GM19023 (cell line): Measurements from ENCODE around the gene TYRP1.
"Not testable (repeated sequence)": the region's sequence is repeated elsewhere in the genome, so short reads cannot be mapped to it uniquely, and the experiment has no call there.

ENCODE experiments used
- ATAC-seq: cut with Tn5 transposase; IDR thresholded peaks from one replicate; pipeline ENCODE4 v1.9.1; 2021; ENCODE audit warnings: mild to moderate bottlenecking, moderate library complexity; ENCODE audit not compliant: unreplicated experiment

The TYRP1 gene

GRCh38 chr9:12693141-12693540 lies at the start of gene TYRP1:
Gene TYRP1 (plus strand): TSS chr9:12693385. CDS start chr9:12693997, 612 bp downstream.
- ATAC-seq = no peak

- ATAC-seq = no peak
These were observed 49.5 kb upstream of the TYRP1 start for GRCh38 chr9:12643686-12644085.

GRCh38 chr9:12648925-12649324 lies 44.3 kb upstream of the TYRP1 start:
- ATAC-seq = no peak

- no peak for ATAC-seq
These were observed 42.1 kb upstream of the TYRP1 start for GRCh38 chr9:12651125-12651524.

GRCh38 chr9:12652973-12653372 lies 40.2 kb upstream of the TYRP1 start:
- no peak for ATAC-seq

GRCh38 chr9:12656803-12657202 lies 36.4 kb upstream of the TYRP1 start:
- ATAC-seq = no peak

- ATAC-seq = no peak
These were observed 36.0 kb upstream of the TYRP1 start for GRCh38 chr9:12657233-12657632.

GRCh38 chr9:12657998-12658397 lies 35.2 kb upstream of the TYRP1 start:
- ATAC-seq = no peak

GRCh38 chr9:12658531-12659209 lies 34.5 kb upstream of the TYRP1 start:
- ATAC-seq = no peak

- no peak for ATAC-seq
These were observed 34.0 kb upstream of the TYRP1 start for GRCh38 chr9:12659220-12659619.

GRCh38 chr9:12666813-12667212 lies 26.4 kb upstream of the TYRP1 start:
- no peak for ATAC-seq

- ATAC-seq = no peak
These were observed 25.3 kb upstream of the TYRP1 start for GRCh38 chr9:12667892-12668291.

GRCh38 chr9:12670006-12670405 lies 23.2 kb upstream of the TYRP1 start:
- ATAC-seq = no peak

- no peak for ATAC-seq
These were observed 18.2 kb upstream of the TYRP1 start for GRCh38 chr9:12674961-12675360.

GRCh38 chr9:12677462-12678126 lies 15.6 kb upstream of the TYRP1 start:
- ATAC-seq = not testable (repeated sequence)

GRCh38 chr9:12680341-12680740 lies 12.8 kb upstream of the TYRP1 start:
- no peak for ATAC-seq

- ATAC-seq = no peak
These were observed 12.4 kb upstream of the TYRP1 start for GRCh38 chr9:12680757-12681156.

- no peak for ATAC-seq
These were observed 11.6 kb upstream of the TYRP1 start for GRCh38 chr9:12681620-12682019.

- ATAC-seq = no peak
These were observed 8.2 kb upstream of the TYRP1 start for GRCh38 chr9:12684974-12685373.

- ATAC-seq = no peak
These were observed 4.0 kb upstream of the TYRP1 start for GRCh38 chr9:12689233-12689632.

- ATAC-seq = no peak
These were observed 828 bp downstream of the TYRP1 start for GRCh38 chr9:12694013-12694412.

GRCh38 chr9:12695474-12695873 lies 2.3 kb downstream of the TYRP1 start:
- no peak for ATAC-seq
